ENCODE data around the gene OPRD1. TPM values are rescaled to one million over a fixed set of nuclear protein-coding genes. Genes with fewer than 3 reads are reported as not detected.

OPRD1 gene
- total and polyA plus RNA-seq, 2 of the 4 experiments (the other 2 are of a cell fraction) = under 0.01 TPM; not detected in 1

- DNase-seq (no peak), ATAC-seq (ENCODE audit: low read depth) (no peak)
- ChIA-PET POLR2A (ENCODE audit: unreplicated experiment) (no interaction called here), CTCF (interaction anchor here (0.6 kb wide), 1 partner anchor 22 kb away, joined by 3 read pairs; no protein-coding TSS in a partner anchor)
- in situ Hi-C loops (cut with MboI; ENCODE audit: low sequenced_read_pairs) (no loop called here), dilution Hi-C loops (cut with HindIII; ENCODE audit: low sequenced_read_pairs, unreplicated experiment) (no loop called here), intact Hi-C loops (cut with micrococcal nuclease) (no loop called here)
- H3K4me1 ChIP-seq (ENCODE audit: control insufficient read depth, insufficient read depth, low read length) = peaks cover 5% of the 10 kb centered on the region; the same call in 1 of the 2 replicates
- no peaks in the 10 kb centered on the region for H3K9me3 ChIP-seq (ENCODE audit: control insufficient read depth, insufficient read depth, low read length)
- no peak overlapping the region for H2BK120ac ChIP-seq (ENCODE audit: low read depth, low read length)
- no peak overlapping the region for H3K23ac ChIP-seq (ENCODE audit: low read depth, low read length)
- no peak overlapping the region for H4K91ac ChIP-seq (ENCODE audit: insufficient read depth, low read depth, low read length)
- 0 out of 2 replicates have a peak, but pooled peaks cover 3% of the 10 kb centered on the region for H3K9me1 ChIP-seq (ENCODE audit: insufficient read depth, low read length)
- H2BK20ac ChIP-seq (ENCODE audit: low read depth, low read length) = no peak overlapping the region
- H4K20me1 ChIP-seq (ENCODE audit: insufficient read depth, low read length) = no peaks in the 10 kb centered on the region
- no peak overlapping the region for H3K56ac ChIP-seq (ENCODE audit: extremely low read depth, insufficient read depth, low read length)
- no peaks in the 10 kb centered on the region for H3K36me3 ChIP-seq (ENCODE audit: control insufficient read depth, insufficient read depth, low read length)
- no peaks in the 10 kb centered on the region for H3K79me1 ChIP-seq (ENCODE audit: low read depth in 1 of 2, low read length in 2 of 2)
- no peak overlapping the region for H2BK15ac ChIP-seq (ENCODE audit: low read depth, low read length)
- no peak overlapping the region for H3K4me2 ChIP-seq (ENCODE audit: low read depth, low read length)
- no peak overlapping the region for H4K5ac ChIP-seq (ENCODE audit: low read depth, low read length)
- no peak overlapping the region for H3K4me3 ChIP-seq (ENCODE audit: insufficient read depth, low read depth, low read length)
- H2AK5ac ChIP-seq (ENCODE audit: low read depth, low read length) = no peak overlapping the region
- BruUV-seq (replicated peaks) = no TSS peak
- H2BK5ac ChIP-seq (ENCODE audit: low read depth, low read length, poor library complexity, severe bottlenecking) = no peak overlapping the region
- WGBS, 2 experiments (ENCODE audit: extremely low coverage in 2 of 2, insufficient read length in 1 of 2) = 17% methylated on average over 1 of the region's 7 CpGs; no CpG with 5 or more reads in 1 of the 2 experiments
- H3K14ac ChIP-seq (replicated peaks; ENCODE audit: low read depth, low read length) = no peak overlapping the region
- H3K9ac ChIP-seq (ENCODE audit: low read depth, low read length) = no peak overlapping the region
- H3K27ac ChIP-seq (ENCODE audit: insufficient read depth, low read length) = no peak overlapping the region
- H3K4ac ChIP-seq (ENCODE audit: low read depth, low read length) = no peak overlapping the region
- peaks cover 3% of the 10 kb centered on the region; the same call in 1 of the 2 replicates for H3K27me3 ChIP-seq (ENCODE audit: control insufficient read depth, insufficient read depth, low read length)
- no peak overlapping the region for H3K18ac ChIP-seq (ENCODE audit: low read depth, low read length)
- H4K8ac ChIP-seq (ENCODE audit: low read depth in 2 of 2, low read length in 2 of 2) = no peak overlapping the region
- no peak overlapping the region for H2AK9ac ChIP-seq (replicated peaks; ENCODE audit: low read depth, low read length, poor library complexity)
- H2AFZ ChIP-seq (replicated peaks; ENCODE audit: low read length, poor library complexity) = no peak overlapping the region
- TF ChIP-seq CTCF (conservative IDR thresholded peaks at IDR 0.05; ENCODE audit: low read depth, low read length) (no peak), BHLHE40 (IDR thresholded peaks at IDR 0.05; ENCODE audit: low read depth, low read length) (no peak), MAZ (IDR thresholded peaks at IDR 0.05; ENCODE audit: borderline replicate concordance, low read depth, low read length) (no peak), CHD1 (IDR thresholded peaks at IDR 0.05; ENCODE audit: low read depth, low read length) (no peak), MAFK (IDR thresholded peaks at IDR 0.05; ENCODE audit: low read depth, low read length) (no peak), RCOR1 (IDR thresholded peaks at IDR 0.05; ENCODE audit: insufficient replicate concordance, low read length) (no peak), POLR2A (IDR thresholded peaks at IDR 0.05; ENCODE audit: low read depth, low read length) (no peak), RAD21 (IDR thresholded peaks at IDR 0.05; ENCODE audit: low read length) (no peak), ELK1 (IDR thresholded peaks at IDR 0.05; ENCODE audit: borderline replicate concordance, low read depth, low read length) (no peak), MXI1 (IDR thresholded peaks at IDR 0.05; ENCODE audit: borderline replicate concordance, low read depth, low read length) (no peak), CEBPB (IDR thresholded peaks at IDR 0.05; ENCODE audit: low read depth, low read length) (no peak), NFE2L2 (IDR thresholded peaks at IDR 0.05; ENCODE audit: low read depth, low read length) (no peak), RFX5 (IDR thresholded peaks at IDR 0.05; ENCODE audit: low read depth, low read length) (no peak), FOS (IDR thresholded peaks at IDR 0.05; ENCODE audit: low read depth, low read length) (no peak)
- TF ChIP-seq, protein P1, sequence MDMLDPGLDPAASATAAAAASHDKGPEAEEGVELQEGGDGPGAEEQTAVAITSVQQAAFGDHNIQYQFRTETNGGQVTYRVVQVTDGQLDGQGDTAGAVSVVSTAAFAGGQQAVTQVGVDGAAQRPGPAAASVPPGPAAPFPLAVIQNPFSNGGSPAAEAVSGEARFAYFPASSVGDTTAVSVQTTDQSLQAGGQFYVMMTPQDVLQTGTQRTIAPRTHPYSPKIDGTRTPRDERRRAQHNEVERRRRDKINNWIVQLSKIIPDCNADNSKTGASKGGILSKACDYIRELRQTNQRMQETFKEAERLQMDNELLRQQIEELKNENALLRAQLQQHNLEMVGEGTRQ (IDR thresholded peaks at IDR 0.05; ENCODE audit: low read depth, low read length) = no peak
These were observed 98.6 kb downstream of the OPRD1 start for GRCh38 chr1:28910379-28911115.
